Endodermal cell (in vitro differentiated cells): Measurements from ENCODE around the gene TMEM108. TPM values are rescaled to one million over a fixed set of nuclear protein-coding genes. Genes with fewer than 3 reads are reported as not detected.

Source experiments
- DNase-seq: peaks from one replicate; pipeline ENCODE4 v3.0.0-alpha.2; 2017
- H3K27ac ChIP-seq: 2 replicates; pipeline ENCODE4 v1.5.1; 2013; ENCODE audit warnings: mild to moderate bottlenecking, low read depth, low read length, moderate library complexity
- H3K27me3 ChIP-seq: 2 replicates; pipeline ENCODE4 v1.6.1; 2013; ENCODE audit warnings: mild to moderate bottlenecking, low read length, moderate library complexity; ENCODE audit not compliant: insufficient read depth, control insufficient read depth, poor library complexity, severe bottlenecking
- H3K36me3 ChIP-seq: 2 replicates; pipeline ENCODE4 v1.7.0; 2013; ENCODE audit warnings: mild to moderate bottlenecking, low read length, moderate library complexity; ENCODE audit not compliant: control insufficient read depth, insufficient read depth
- H3K4me1 ChIP-seq: one replicate; pipeline ENCODE4 v1.7.0; 2013; ENCODE audit warnings: low read length; ENCODE audit not compliant: control insufficient read depth, insufficient read depth
- H3K4me3 ChIP-seq: 2 replicates; pipeline ENCODE4 v1.5.1; 2013; ENCODE audit warnings: mild to moderate bottlenecking, low read length, moderate library complexity
- H3K9ac ChIP-seq: 2 replicates; pipeline ENCODE4 v1.6.1; 2013; ENCODE audit warnings: mild to moderate bottlenecking, low read length, moderate library complexity; ENCODE audit not compliant: poor library complexity, severe bottlenecking; ENCODE audit errors: extremely low read depth
- H3K9me3 ChIP-seq: 2 replicates; pipeline ENCODE4 v1.6.1; 2013; ENCODE audit warnings: mild to moderate bottlenecking, low read length, moderate library complexity; ENCODE audit not compliant: control insufficient read depth
- H3K27ac Mint-ChIP-seq: 2 replicates; pipeline ENCODE4 v1.8.0; 2020; ENCODE audit warnings: mixed read lengths
- H3K27me3 Mint-ChIP-seq: 2 replicates; pipeline ENCODE4 v1.8.0; 2021; ENCODE audit warnings: mild to moderate bottlenecking, mixed read lengths; ENCODE audit not compliant: insufficient read depth
- H3K36me3 Mint-ChIP-seq: 2 replicates; pipeline ENCODE4 v1.8.0; 2020; ENCODE audit warnings: low read depth, mixed read lengths
- H3K4me1 Mint-ChIP-seq: 2 replicates; pipeline ENCODE4 v1.8.0; 2020; ENCODE audit warnings: mixed read lengths
- H3K4me3 Mint-ChIP-seq: 2 replicates; pipeline ENCODE4 v1.8.0; 2020; ENCODE audit warnings: mild to moderate bottlenecking, moderate library complexity, mixed read lengths
- H3K9me3 Mint-ChIP-seq: 2 replicates; pipeline ENCODE4 v1.8.0; 2020; ENCODE audit warnings: mild to moderate bottlenecking, mixed read lengths
- WGBS, 2 experiments: methylation state at CpG; one replicate each; pipeline versions ENCODE4 v1.1.5 to v1.1.7; 2013; ENCODE audit warnings: missing lambda C conversion rate in 2 of 2, mixed read lengths in 1 of 2; ENCODE audit not compliant: insufficient coverage in 1 of 2, insufficient read length in 1 of 2; 5-methylcytosine and 5-hydroxymethylcytosine counted together
- total RNA-seq, 2 donors: library from RNA; stranded (reverse); fragmentation: NEBNext Ultra II Directional in 1 of 2; extraction: Animal tissue kit (Norgen Biotek cat#: 25700) in 1 of 2; gene quantifications; 2 replicates in 1 of 2; 3 replicates in 1 of 2; pipeline ENCODE4 v1.2.1, GENCODE V29; 2021
- TF ChIP-seq, protein P1 (sequence below): fragments of 200-600 bp; sonication (generic); conservative IDR thresholded peaks from 2 replicates; pipeline ENCODE4 v1.5.0; 2021; ENCODE audit warnings: antibody characterized with exemption, mild to moderate bottlenecking

The TMEM108 gene
- total RNA-seq, 2 donors from 2014 or later: 4.8 to 7.9 TPM

DNA sequence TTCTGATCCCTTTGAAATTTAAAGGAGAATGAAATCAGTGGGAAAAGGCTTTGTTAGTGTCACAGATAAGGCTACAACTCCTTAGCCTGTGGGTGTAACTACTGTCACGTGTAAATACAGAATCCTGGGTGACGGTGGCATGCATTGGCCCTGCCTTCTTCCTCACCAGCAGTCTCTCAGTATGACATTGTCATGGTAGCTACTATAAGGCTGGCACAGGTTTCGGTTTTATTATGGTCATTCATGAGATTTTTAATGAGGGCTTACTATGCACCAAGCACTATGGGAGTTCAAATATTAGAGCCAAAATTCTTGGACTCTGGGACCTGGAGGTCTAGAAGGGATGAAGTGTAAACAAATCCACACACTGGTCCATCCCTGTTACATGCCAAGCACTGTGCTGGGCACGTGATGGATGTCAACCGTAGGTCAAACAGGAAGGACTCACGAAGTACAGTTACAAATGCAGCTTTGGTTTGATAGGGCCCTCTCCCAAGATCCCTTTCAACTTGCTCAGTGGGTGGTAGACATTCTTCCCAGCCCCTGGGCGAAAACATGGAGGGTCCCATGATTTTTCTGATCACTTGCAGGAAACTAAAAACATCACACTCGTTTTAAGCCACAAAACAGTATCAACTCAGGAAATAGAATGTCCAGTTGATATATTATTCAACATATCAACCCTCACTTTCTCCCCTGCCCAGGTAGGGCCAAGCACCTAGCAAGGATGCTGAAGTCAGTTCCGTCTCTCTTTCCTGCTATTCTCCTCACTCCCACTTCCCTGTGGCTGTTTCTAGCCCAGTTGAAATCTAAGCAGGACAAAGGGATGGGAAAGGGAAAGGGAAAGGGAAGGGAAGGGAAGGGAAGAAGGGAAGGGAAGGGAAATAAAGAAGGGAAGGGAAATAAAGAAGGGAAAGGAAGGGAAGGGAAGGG, 387.0 kb downstream of the TMEM108 start:
- no peak overlapping the region for H3K27ac ChIP-seq
- Mint-ChIP-seq H3K36me3 (no peaks in the 10 kb centered on the region), H3K4me3 (no peak overlapping the region), H3K27ac (no peak overlapping the region), H3K27me3 (no peaks in the 10 kb centered on the region), H3K9me3 (no peaks in the 10 kb centered on the region), H3K4me1 (peaks cover 11% of the 10 kb centered on the region)
- H3K4me1 ChIP-seq: peaks cover 10% of the 10 kb centered on the region
- no peaks in the 10 kb centered on the region for H3K36me3 ChIP-seq
- 87 to 91% methylated on average over 7 to 9 of the region's 9 CpGs for WGBS, 2 experiments
- TF ChIP-seq, protein P1, sequence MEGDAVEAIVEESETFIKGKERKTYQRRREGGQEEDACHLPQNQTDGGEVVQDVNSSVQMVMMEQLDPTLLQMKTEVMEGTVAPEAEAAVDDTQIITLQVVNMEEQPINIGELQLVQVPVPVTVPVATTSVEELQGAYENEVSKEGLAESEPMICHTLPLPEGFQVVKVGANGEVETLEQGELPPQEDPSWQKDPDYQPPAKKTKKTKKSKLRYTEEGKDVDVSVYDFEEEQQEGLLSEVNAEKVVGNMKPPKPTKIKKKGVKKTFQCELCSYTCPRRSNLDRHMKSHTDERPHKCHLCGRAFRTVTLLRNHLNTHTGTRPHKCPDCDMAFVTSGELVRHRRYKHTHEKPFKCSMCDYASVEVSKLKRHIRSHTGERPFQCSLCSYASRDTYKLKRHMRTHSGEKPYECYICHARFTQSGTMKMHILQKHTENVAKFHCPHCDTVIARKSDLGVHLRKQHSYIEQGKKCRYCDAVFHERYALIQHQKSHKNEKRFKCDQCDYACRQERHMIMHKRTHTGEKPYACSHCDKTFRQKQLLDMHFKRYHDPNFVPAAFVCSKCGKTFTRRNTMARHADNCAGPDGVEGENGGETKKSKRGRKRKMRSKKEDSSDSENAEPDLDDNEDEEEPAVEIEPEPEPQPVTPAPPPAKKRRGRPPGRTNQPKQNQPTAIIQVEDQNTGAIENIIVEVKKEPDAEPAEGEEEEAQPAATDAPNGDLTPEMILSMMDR: no peak
- no peaks in the 10 kb centered on the region for H3K9me3 ChIP-seq
- H3K4me3 ChIP-seq: no peak overlapping the region
- no peak for DNase-seq
- H3K27me3 ChIP-seq: no peaks in the 10 kb centered on the region
- no peak overlapping the region for H3K9ac ChIP-seq

DNA sequence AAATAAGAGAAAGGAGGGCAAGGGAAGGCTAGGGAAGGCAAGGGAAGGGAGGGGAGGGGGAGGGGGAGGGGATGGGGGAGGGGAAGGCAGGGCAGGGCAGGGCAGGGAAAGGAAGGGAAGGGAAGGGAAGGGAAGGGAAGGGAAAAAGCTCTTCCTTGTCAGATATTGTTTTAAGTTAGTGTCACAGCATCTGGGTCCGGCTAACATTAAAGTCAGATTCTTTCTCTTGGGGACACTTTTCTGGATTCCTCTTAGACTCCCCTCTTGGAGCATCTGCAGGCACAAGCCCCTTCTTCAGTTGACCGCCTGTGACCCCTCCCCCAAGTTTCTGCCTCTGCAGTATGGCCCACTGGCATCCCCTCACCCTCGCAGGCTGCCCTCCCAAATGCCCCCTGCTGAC, 387.7 kb downstream of the TMEM108 start:
- no peaks in the 10 kb centered on the region for H3K9me3 Mint-ChIP-seq
- Histone ChIP-seq H3K4me1 (peaks cover 6% of the 10 kb centered on the region), H3K9me3 (no peaks in the 10 kb centered on the region), H3K36me3 (no peaks in the 10 kb centered on the region), H3K4me3 (no peak overlapping the region), H3K27me3 (no peaks in the 10 kb centered on the region), H3K9ac (no peak overlapping the region), H3K27ac (no peak overlapping the region)
- 80 to 88% methylated on average over 2 to 3 of the region's 3 CpGs for WGBS, 2 experiments
- no peak for DNase-seq
- H3K4me1 Mint-ChIP-seq: peaks cover 7% of the 10 kb centered on the region
- H3K4me3 Mint-ChIP-seq: no peak overlapping the region
- TF ChIP-seq, protein P1: no peak
- no peaks in the 10 kb centered on the region for H3K36me3 Mint-ChIP-seq
- no peak overlapping the region for H3K27ac Mint-ChIP-seq
- H3K27me3 Mint-ChIP-seq: no peaks in the 10 kb centered on the region

DNA sequence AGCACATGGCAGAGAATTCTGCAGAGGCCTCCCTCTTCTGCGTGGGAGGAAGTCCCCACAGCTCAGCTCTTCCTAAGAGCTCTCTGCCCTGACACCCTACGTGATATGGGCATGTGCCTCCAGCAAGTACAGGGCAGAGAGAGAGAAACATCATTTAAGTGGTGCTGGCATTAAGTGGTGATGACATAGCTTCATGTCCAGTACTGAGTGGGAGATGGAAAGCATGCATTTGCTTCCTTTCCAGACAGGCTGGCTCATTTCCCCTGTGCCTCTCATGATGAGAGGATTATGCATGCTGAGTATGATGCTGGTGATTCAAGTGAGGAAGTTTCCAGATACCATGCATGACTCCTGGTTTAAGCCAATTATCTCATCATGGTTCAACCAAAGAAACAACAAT, 388.5 kb downstream of the TMEM108 start:
- no peaks in the 10 kb centered on the region for H3K36me3 ChIP-seq
- no peaks in the 10 kb centered on the region for H3K9me3 ChIP-seq
- WGBS, 2 experiments: 92% methylated on average over 2 of the region's 2 CpGs; no CpG with 5 or more reads in 1 of the 2 experiments
- Mint-ChIP-seq H3K9me3 (no peaks in the 10 kb centered on the region), H3K4me1 (peaks cover 3% of the 10 kb centered on the region), H3K36me3 (no peaks in the 10 kb centered on the region), H3K27ac (no peak overlapping the region), H3K4me3 (no peak overlapping the region), H3K27me3 (no peaks in the 10 kb centered on the region)
- no peak overlapping the region for H3K27ac ChIP-seq
- no peak overlapping the region for H3K9ac ChIP-seq
- H3K27me3 ChIP-seq: no peaks in the 10 kb centered on the region
- H3K4me1 ChIP-seq: no peaks in the 10 kb centered on the region
- no peak for DNase-seq
- TF ChIP-seq, protein P1: no peak
- no peak overlapping the region for H3K4me3 ChIP-seq
